ENCODE measurements around the gene HMCN1.
"Not testable (repeated sequence)": the region's sequence is repeated elsewhere in the genome, so short reads cannot be mapped to it uniquely, and the experiment has no call there.

HMCN1 gene

DNA sequence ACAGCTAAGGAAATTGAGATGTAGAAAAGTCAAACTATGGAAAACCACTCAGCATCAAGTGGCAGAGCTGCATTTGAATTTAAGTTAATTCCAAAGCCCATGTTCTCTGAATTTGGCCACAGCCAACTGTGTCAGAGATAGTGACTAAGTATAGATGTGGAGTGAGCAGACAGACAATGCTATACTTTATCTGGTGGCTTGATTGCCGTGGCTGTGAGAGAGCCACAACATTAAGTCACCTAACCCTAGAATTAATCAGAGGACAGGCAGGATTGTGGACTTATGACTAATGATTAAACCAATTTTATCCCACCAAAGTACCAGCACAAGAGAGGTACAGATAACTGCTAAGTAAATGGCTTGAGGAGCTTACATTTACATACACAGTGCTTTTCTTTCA is 431.1 kb downstream of the HMCN1 start:
- DNase-seq: no peak

DNA sequence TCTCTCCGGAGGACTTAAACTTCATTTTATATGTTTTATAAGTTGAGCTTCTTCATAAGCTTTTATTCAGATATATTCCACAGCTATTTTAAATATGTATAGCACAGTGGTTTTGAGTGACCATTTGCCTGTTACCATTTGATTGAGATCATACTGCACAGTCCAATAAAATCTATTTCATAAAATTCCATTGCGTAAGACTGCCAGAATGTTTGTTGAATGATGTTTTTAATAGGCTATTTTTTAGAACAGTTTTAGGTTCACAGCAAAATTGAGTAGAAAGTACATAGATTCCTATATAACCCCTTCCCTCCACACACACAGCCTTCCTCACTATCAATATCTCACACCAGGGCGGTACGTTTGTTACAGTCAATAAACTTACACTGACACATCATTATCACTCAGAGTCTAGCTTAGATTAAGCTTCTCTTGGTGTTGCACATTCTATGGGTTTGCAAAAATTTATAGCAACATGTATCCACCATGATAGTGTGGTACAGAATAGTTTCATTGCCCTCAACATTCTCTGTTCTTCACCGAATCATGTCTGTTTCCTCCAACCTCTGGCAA is 433.0 kb downstream of the HMCN1 start:
- DNase-seq: no peak

DNA sequence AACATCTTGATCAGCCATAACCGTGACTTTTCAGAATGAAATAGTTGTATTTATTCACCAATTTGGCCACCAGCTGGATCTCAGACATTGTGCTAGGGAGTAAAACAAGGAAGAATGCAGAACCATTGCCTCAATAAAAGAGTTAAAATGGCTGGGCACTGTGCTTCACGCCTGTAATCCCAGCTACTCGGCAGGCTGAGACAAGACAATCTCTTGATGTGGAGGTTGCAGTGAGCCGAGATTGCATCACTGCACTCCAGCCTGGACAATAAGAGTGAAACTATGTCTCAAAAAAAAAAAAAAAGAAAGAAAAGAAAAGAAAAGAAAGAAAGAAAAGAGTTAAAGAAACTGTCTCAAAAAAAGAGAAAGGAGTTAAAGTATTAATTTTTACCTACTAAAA is 441.4 kb downstream of the HMCN1 start:
- DNase-seq: no peak

DNA sequence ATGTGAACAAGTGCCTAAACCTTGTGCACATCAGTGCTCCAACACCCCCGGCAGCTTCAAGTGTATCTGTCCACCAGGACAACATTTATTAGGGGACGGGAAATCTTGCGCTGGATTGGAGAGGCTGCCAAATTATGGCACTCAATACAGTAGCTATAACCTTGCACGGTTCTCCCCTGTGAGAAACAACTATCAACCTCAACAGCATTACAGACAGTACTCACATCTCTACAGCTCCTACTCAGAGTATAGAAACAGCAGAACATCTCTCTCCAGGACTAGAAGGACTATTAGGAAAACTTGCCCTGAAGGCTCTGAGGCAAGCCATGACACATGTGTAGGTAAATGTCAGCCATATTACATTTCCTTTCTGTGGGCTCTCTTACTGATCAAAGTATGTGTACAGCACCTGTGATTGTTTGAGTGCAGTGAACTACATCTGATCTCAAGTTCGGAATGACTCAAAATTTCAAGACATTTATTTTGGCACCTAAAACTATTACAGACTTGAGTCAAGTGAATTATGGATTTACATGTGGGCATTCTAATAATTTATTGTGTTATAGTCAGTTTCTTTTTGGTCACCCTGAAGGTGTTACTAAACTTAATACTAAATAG is 444.3 kb downstream of the HMCN1 start:
- no peak for DNase-seq

DNA sequence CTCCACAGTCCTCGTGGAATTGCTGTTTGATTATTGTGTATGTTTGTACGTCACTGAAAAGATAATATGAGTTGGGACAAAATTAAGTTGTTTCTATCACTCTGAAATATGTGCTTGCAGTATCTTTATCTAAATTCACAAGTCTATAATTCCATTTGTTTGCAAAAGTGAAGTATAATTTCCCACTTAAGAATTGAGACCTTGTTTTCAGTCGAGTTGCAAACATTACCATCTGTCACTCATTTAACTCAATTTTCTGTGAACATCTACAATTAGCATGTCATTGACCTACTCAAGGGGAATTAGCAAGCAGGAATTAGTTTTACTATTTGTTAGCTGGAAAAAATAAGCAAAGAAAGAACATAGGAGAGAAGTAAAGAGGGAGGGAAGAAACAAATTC is 445.0 kb downstream of the HMCN1 start:
- no peak for DNase-seq

DNA sequence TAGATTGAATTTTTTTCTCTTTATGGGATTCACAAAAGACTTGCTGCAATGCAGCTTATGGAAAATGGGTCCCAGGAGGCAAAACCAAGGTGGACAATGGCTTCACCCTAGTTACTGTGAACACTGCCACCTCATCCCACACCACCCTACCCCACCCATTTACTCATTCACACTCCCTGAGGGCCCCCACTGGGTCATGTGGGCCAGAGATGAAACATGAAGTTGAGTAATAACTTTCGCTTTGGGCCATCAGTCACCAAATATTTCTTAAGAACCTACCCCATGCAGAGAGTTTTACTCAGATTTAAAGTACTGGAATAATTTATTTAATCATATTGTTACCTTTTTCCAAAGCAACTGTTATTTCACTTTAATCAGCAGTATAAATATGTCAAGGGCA is 449.0 kb downstream of the HMCN1 start:
- peak; percentile 45 to 57 (median 46) for DNase-seq

DNA sequence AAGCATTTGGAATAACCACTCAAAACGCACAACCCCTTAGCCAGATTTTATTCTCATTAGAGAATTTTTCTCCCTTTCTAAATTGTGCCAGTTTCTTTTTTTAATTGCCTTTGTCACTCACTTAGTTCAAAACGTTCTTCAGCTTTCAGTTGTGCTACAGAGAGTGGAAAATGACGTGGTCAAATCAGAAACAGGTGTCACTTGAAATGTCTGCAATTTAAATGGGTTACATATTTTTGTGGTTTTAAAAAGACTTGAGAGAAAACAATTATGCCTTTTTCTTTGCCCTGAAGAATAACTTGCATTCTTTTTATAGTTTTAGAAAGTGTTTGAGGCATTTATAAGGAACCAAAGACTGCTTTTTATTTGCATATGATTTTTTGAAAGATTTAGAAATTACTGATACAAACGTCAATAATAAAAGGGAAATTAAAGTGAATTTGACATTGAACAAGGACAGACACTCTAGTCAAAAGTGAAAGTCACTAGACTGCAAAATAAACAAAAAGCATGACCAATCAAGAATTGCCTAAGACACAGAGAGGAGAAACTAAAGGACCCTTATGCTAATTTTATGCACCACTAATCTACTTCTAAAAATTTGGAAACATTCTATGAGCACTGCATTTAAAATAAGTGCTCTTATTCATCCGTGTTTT is 449.9 kb downstream of the HMCN1 start:
- DNase-seq: no peak

DNA sequence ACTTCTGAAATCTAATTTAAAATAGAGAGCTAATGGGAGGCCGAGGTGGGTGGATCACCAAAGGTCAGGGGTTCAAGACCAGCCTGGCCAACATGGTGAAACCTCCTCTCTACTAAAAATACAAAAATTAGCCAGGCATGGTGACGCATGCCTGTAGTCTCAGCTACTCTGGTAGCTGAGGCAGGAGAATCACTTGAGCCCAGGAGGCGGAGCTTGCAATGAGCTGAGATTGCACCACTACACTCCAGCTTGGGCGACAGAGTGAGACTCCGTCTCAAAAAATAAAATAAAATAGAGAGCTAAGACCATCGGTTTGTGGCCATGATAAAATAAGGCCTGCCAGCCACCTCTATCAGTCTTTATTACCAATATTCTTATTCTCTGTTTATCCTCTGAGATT is 452.1 kb downstream of the HMCN1 start:
- DNase-seq: not testable (repeated sequence)

DNA sequence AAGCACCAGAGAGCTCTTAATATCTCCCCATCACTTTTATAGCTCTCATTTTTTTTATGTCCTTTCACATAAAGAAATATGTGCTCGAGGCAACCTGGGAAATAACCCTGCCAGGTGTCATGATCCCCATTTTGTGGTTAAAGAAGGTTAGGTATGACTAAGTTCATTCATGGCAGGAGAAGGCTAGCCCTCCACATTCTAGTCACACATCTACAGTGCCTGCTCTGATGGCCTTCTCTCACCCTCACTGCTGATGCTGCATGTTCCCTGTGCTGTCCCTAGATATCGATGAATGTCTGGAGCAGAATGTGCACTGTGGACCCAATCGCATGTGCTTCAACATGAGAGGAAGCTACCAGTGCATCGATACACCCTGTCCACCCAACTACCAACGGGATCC is 453.4 kb downstream of the HMCN1 start:
- DNase-seq: no peak

DNA sequence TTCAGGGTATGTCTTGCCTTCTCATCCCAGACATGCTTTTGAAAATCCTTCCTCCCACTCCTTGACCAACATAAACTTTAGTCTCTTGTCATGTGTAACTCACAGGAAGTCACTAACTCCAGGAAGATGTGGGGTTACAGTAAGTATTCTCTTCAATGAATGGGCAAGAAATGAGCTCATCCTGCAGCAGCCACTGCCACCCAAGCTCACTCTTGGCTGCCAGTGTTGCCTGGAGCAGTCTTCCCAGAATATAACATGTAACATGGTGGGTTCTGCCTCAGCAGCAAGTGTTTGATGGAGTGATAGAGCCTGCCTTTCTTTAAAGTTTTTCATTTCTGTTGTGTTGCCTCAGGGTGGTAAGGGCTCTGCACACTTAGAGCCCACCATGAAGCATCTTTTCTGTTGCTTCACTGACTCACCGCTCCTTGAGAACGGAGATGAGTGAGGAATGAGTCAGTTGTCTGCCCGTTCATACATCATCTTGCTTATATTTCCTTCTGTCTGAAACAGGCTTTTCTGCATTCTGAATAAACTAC is 453.9 kb downstream of the HMCN1 start:
- no peak for DNase-seq

DNA sequence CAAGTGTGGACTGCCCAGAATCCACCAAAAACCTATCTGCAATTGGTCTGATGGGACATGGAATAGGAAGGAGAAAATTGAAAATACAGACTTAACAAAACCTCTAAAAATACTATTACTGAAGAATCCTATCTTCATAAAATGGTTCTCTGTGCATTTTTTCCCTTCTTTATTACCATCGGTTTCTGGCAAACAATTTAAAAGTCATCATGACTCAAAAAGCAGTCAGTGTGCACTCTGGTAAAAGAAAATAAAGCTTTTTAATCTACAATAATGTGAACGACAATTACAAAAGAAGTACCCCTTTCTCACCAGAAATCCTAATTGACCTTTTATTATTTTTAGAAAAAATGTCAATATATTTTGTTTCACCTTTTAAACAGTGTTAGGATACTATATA is 454.5 kb downstream of the HMCN1 start:
- no peak for DNase-seq

DNA sequence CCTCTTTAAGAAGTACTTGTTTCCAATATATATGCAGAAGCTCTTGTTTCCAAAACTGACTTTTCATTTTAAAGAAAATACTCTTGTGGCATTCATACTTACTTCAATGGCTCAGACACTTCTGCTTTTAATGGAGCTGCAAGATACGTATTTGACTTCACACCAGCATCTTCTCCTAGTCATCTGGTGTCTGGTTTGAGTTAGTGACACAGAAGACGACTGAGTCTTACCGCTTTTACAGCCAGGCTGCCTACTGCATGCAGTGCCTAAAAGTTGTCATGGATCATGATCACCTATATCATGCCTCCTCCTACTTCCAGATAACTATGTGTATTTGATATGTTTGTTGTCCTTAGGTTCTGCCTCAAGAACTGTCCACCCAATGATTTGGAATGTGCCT is 455.0 kb downstream of the HMCN1 start:
- no peak for DNase-seq

DNA sequence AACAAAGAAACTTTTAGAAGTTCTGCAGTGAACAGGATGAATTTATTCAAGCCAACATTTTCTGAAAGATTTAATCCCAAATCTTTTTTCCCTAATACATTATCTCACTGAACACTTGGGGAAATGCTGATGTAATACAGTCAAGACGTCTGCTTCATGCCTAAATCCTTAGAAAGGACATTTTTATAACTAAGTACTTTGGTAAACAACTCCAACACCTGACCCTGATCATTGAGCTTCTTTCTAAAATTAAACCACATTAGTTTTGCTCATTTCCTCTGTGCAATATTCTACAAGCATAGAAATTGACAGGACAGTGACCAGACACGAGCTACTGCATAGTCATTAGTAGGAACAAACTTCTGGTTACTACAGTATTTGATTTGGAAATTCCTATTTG is 457.3 kb downstream of the HMCN1 start:
- no peak for DNase-seq

DNA sequence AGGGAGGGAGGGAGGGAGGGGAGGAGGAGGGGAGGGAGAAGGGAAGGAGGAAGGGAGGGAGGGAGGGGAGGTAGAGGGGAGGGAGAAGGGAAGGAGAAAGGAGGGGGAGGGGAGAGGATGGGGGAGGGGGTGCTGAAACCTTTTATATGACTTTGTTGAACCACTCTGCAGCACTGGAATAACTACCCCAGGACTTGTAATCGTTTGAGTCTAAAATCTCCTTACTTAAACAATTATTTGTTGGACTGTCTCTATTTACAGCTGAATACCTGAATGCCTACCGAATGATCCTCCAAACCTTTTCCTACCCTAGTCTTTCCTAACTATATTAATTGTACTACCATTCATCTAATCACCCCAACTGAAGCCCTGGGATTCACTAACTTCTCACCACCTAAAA is 459.0 kb downstream of the HMCN1 start:
- no peak for DNase-seq

DNA sequence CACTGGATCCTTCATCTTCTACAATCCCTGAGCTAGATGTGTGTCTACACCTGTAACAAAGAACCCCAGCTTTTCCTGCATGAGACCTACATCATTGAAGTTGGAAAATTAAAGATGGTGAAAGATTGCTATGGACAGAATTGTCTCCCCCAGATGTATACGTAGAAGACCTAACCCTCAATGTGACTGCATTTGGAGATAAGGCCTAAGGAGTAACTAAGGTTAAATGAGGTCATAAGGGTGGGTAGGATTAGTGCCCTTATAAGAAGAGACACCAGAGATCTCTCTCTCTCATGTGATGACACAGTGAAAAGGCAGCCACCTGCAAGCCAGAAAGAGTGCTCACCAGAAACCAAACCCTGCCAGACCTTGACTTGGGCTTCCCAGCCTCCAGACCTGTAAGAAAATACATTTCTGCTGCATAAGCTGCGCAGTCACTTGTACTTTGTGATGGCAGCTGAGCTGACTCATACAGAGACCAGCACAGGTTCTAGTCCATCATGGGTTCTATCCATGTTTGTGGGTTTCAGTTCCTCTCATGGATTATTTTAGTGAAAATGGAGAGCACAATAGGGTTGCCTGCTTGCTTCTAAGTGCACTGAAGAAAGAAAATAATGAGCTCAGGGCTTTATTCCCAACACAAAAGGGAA is 460.0 kb downstream of the HMCN1 start:
- no peak for DNase-seq

DNA sequence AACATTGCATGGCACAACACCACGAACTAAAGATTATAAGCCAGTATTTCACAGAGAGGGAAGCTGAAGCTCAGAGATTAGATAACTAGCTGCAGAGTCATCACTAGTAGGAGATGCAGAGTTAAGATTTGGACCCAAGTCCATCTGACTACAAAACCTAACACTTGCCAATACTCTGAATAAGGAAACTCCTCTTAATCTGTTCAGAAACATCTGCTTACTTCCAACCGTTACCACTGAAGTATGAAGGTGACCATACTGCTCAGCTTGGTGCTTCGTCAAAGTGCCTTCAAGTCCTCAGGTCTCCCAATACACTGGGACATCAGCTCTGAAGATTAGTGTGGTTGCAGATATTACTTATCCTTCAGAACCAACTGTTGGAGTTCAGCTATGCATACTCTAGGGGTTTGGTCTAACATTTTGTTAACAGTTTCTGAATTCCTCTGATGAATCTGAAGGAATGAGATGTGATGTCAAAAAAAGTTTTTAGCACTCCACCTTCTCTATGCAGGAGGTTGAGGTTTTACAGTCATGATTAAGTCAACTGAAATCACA is 461.3 kb downstream of the HMCN1 start:
- DNase-seq: no peak

DNA sequence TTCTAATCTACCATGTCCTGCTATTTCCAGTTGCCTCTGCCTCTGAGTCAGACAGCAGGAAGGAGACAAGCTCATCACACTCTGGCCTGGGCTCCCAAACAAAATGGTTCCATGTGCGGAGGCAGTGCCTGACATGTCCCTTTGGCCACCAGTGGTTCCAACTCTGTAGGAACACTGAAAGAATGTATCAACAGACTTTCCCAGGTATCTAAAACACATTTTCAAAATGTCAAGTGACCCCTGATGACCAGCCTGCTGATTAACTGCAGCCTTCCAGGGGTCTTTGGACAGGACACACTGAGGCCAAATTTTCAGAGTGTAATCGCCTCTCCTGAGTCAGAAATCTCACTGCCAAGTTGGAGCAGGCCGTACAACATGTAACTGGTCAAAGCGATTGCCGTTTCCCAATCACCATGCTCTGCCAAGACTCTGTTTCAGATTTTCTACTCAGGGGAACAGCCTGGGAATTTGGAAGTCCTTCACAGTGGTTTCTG is 468.1 kb downstream of the HMCN1 start:
- DNase-seq: no peak

DNA sequence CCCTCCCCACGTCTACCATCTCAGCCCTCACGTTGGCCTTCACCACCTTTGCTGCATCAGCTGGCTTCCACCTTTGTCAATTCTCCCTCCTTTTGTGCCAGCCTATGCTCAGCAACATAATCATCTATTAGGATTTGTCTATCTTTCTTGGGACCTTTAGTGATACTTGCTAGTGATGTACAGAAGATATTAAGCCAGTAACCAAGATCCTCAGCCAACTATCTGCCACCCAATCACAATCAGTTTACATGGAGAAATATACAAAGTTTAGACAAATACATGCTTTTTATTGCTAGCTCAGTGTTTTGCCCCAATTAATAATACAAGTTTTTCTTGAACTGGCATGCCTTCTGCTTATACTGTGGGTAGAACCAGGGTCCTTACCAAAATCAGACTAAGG is 468.6 kb downstream of the HMCN1 start:
- DNase-seq: no peak

DNA sequence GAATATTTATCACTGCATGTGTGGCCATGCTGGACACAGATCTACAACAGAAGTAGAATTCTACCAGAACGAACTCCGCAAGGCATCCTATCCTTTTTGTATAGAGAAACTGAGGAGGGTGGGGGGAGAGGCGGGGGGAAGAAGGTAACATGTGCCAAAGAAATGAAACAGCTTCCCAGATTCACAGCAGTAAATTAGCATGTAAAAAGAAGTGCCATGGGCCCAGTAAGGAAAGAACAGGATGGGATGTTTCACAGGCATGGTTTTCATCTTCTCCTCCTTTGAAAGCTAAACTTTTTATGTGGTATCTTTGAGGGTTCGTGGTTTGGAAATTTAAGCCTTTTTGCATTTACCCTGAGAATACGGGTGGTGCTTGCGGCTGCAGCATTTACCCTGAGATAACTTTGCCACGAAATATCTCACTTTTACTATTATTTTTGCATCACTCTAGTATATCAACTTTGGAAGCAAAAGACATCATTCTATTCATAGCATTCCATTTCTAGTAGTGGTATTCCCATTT is 471.9 kb downstream of the HMCN1 start:
- no peak for DNase-seq

DNA sequence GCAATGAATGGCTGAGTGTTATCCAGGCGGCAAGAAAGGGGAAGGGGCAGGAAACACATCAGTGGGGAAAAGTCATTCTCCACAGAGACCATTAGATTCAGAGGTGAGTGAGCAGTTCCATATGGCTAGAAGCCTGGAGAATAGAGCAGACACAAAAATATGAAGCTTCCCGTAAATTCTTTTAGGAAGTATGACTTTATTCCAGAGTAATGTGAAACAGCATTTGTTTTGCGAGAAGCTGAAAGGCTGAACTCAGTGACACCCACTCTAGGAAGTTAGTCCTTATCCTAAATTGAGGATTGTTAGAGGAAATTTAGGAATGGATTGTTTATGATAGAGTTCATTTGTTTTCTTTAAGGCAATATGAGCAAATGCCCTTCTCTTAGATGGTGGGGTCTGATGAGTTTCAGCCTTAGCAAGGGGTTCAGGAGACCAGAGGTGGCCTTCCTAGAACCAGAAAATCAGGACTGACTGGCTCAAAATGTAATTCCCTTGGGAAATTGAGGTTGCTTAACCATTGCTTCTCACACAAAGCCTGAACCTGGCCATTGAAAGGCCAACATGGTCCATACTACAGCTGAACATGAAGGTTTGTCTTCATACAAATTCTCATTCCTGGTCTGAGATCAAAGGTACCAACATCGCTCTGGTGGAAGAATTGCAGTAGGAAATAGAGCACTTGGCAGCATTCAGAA is 473.3 kb downstream of the HMCN1 start:
- no peak for DNase-seq

DNA sequence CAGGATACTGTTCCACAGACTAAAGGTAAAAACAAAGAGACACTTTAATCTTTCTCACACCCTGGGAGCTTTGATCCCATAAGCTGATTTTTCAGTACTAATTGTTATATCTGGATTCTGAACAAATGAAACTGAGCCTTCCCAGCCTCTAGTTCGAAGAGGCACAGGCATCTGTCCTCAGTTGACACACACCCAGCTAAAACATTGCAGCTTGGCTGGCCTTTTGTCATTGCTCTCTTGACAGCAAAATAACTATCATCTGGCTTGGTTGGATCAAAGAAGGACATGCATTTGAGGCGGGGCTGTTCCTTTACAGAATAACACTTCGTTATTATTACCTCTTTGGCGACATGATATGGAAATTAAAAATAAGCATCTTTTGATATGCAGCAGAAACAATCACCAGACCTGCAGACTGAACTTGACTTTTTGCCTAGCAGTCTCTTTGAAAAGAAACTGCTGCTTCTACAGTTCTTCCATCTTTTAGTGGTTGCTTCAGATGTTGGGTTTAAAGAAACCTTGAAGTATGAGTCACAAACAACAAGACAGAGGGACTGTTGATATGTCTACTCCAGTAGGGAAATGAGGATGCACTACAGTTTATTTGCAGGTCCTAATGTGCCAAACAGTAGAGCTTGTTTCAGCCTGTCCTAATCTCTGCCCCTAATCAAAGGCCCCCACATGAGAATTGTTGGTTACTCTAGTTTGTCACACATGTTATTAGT is 474.4 kb downstream of the HMCN1 start:
- DNase-seq: no peak

DNA sequence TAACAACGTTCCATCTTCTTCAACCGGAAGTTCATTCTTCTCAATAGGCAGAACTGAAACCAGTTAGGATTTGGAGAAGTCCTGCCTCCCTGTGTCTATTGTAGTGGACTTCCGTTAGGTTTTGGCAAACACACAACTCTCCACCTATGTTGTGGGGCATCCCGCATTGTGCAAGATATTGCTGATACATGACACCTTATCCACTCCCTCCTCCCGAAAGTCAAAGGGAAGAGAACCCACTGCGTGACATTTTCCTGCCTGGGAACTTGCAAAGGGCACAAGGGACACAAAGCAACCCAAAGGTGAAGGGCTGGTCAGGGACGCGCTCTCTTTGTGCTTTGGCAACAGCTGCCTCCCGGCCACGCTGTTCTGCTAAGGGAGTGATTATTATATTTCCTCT is 476.1 kb downstream of the HMCN1 start:
- no peak for DNase-seq
